A673 (cell line): ENCODE measurements around the gene CLTB.

Source experiments
- CTCF ChIP-seq: fragments of 300-800, 200-600 bp; sonication (generic); conservative IDR thresholded peaks from 2 replicates; pipeline ENCODE4 v1.5.1; 2017; ENCODE audit warnings: low read depth, mild to moderate bottlenecking, antibody characterized with exemption, low read length, moderate library complexity, mixed read lengths
- EZH2 ChIP-seq: fragments of 200-600 bp; sonication (generic); IDR thresholded peaks from 2 replicates; pipeline ENCODE4 v1.6.1; 2017; ENCODE audit warnings: borderline replicate concordance, low read depth, mild to moderate bottlenecking, mixed read lengths, antibody characterized with exemption, low read length; ENCODE audit not compliant: poor library complexity, severe bottlenecking

- TF ChIP-seq CTCF (no peak), EZH2 (no peak)
Observed at GRCh38 chr5:176401281-176402205, 14.8 kb downstream of the CLTB start.
